Measurements from ENCODE around the gene TNFRSF18.

Gene TNFRSF18

GRCh38 chr1:1157426-1157913 is 48.9 kb downstream of the TNFRSF18 start:
- peak; percentile 50 for FAIRE-seq
- TF ChIP-seq POU2F2 (IDR thresholded peaks at IDR 0.05; ENCODE audit: low read depth, low read length) (no peak), SPI1 (IDR thresholded peaks at IDR 0.05; ENCODE audit: low read depth, low read length) (no peak)
- peak; percentile 95 for DNase-seq (ENCODE audit: insufficient read length, low spot score)

DNA sequence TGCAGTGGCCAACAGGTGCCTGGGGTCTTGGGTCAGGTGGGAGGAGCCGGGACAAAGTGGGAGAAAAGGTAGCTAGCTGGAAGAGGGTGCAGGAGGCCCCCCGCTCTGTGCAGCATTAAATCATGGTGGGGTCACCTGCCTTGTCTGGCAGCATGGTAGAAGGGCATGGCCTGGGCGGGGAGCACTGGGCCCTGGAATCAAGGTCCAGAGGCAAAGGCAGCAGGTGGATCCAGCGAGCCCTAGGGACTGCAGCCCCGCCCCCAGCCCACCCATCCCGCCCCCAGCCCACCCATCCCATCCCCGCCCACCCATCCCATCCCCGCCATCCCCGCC is 49.4 kb downstream of the TNFRSF18 start:
- FAIRE-seq = no peak
- TF ChIP-seq POLR2AphosphoS5 (IDR thresholded peaks at IDR 0.05; ENCODE audit: low read depth, low read length) (no peak), POLR2A (IDR thresholded peaks at IDR 0.05; ENCODE audit: low read depth, low read length) (no peak), TAF1 (IDR thresholded peaks at IDR 0.05; ENCODE audit: low read depth, low read length) (no peak), POU2F2 (IDR thresholded peaks at IDR 0.05; ENCODE audit: low read depth, low read length) (no peak), PAX5 (IDR thresholded peaks at IDR 0.05; ENCODE audit: insufficient read depth, low read length, severe bottlenecking) (no peak), SPI1 (IDR thresholded peaks at IDR 0.05; ENCODE audit: low read depth, low read length) (no peak)

DNA sequence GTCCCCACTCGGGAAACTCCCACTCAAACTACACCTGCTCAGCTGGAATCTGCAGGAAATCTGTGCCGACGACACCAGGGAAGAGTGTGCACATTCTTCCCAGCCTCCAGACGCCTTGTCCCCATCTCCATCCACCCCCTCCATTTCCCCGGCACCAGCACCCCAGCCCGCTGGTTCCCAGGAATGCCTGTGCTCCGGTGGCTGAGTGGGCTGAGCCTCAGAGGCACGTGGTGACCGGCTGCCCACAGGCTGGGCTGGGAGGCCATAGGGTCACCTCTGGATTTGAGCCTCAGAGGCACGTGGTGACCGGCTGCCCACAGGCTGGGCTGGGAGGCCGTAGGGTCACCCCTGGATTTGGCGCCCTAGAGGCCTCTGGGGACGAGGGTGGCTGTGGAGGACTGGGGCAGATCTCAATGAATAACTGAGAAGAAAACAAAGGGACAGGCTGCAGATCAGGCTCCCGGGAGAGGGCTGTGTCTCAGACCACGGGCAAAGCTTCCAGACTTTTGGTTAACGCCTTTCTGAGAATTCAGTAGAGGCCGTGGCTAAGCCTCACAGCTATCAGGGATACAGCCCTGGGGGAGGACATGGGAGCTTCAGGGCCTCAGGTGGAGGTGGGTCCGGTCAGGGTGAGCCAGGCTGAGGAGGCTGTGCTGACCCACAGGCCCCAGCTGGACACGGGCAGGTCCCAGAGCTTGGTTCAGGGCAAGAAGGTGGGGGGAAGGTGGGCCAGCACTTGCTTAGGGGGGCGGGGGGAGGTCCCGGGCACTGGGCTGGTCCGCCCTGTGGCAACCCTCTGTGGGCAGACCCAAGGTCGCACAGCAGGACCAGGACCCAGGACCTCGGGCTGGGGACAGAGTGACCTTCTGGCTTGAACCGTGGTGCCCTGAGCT is 50.0 kb downstream of the TNFRSF18 start:
- FAIRE-seq (no peak), DNase-seq (ENCODE audit: insufficient read length, low spot score) (no peak)
- no peak for TF ChIP-seq TAF1 (IDR thresholded peaks at IDR 0.05; ENCODE audit: low read depth, low read length)
- TF ChIP-seq SPI1 (IDR thresholded peaks at IDR 0.05; ENCODE audit: low read depth, low read length) = no peak

More for the DNA sequence above, 49.4 kb downstream of the TNFRSF18 start:
- no peak for DNase-seq (ENCODE audit: insufficient read length, low spot score)

DNA sequence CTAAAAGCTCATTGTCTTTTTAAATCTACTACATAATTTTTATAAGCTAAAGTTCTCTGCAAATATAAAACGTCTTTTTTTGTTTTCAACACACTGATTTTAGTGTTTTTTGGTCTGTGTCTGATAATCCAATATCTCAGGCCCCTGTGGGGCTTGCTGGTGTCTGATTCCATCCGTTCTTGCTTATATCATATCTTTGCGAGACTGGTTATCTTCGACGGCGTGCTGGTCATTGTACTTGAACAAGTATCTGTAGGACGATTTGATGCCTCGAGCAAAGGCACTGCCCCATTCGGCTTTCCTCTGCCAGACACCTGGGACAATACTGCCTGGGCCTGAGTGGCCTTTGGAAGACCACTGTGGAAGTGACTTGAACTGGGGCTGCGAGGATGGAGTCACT is 51.1 kb downstream of the TNFRSF18 start:
- TF ChIP-seq POU2F2 (IDR thresholded peaks at IDR 0.05; ENCODE audit: low read depth, low read length) (no peak), POLR2AphosphoS5 (IDR thresholded peaks at IDR 0.05; ENCODE audit: low read depth, low read length) (no peak), PAX5 (IDR thresholded peaks at IDR 0.05; ENCODE audit: insufficient read depth, low read length, severe bottlenecking) (no peak), SPI1 (IDR thresholded peaks at IDR 0.05; ENCODE audit: low read depth, low read length) (no peak)
- DNase-seq (ENCODE audit: insufficient read length, low spot score) (no peak), FAIRE-seq (no peak)

GRCh38 chr1:1153874-1154273 is 52.5 kb downstream of the TNFRSF18 start:
- TF ChIP-seq POU2F2 (IDR thresholded peaks at IDR 0.05; ENCODE audit: low read depth, low read length) (no peak), POLR2AphosphoS5 (IDR thresholded peaks at IDR 0.05; ENCODE audit: low read depth, low read length) (no peak), SPI1 (IDR thresholded peaks at IDR 0.05; ENCODE audit: low read depth, low read length) (no peak), TAF1 (IDR thresholded peaks at IDR 0.05; ENCODE audit: low read depth, low read length) (no peak), PAX5 (IDR thresholded peaks at IDR 0.05; ENCODE audit: insufficient read depth, low read length, severe bottlenecking) (no peak), POLR2A (IDR thresholded peaks at IDR 0.05; ENCODE audit: low read depth, low read length) (no peak)
- DNase-seq (ENCODE audit: insufficient read length, low spot score) = no peak
- no peak for FAIRE-seq

Measured in GM12891 (cell line).